Stimulated activated CD4-positive, alpha-beta T cell treated with anti-CD3 and anti-CD28 coated beads, TNF-alpha, amount 100 ng/mL, for 1 hour (primary cell): ENCODE measurements around the gene AGPAT4.

Experiments
- DNase-seq, 3 donors: peaks; one replicate each; pipeline ENCODE4 v3.0.0-alpha.2; 2020; ENCODE audit warnings: low read depth in 3 of 3, low spot score in 1 of 3

The AGPAT4 gene

GRCh38 chr6:161256407-161256806 lies 17.5 kb downstream of the AGPAT4 start:
- no peak for DNase-seq

GRCh38 chr6:161255518-161255917 lies 18.3 kb downstream of the AGPAT4 start:
- no peak for DNase-seq

GRCh38 chr6:161254464-161255253 lies 19.2 kb downstream of the AGPAT4 start:
- DNase-seq, result no peak

- no peak for DNase-seq
Observed at GRCh38 chr6:161254126-161254463, 19.8 kb downstream of the AGPAT4 start.

- no peak for DNase-seq
Observed at GRCh38 chr6:161251345-161251744, 22.5 kb downstream of the AGPAT4 start.

- no peak for DNase-seq
Observed at GRCh38 chr6:161249327-161249726, 24.5 kb downstream of the AGPAT4 start.

GRCh38 chr6:161246725-161247124 lies 27.1 kb downstream of the AGPAT4 start:
- DNase-seq, result no peak

GRCh38 chr6:161245363-161245762 lies 28.5 kb downstream of the AGPAT4 start:
- DNase-seq, result no peak

GRCh38 chr6:161244725-161245124 lies 29.1 kb downstream of the AGPAT4 start:
- DNase-seq, result no peak

GRCh38 chr6:161242779-161243693 lies 30.8 kb downstream of the AGPAT4 start:
- no peak for DNase-seq

- no peak for DNase-seq
Observed at GRCh38 chr6:161242113-161242512, 31.7 kb downstream of the AGPAT4 start.

- no peak for DNase-seq
Observed at GRCh38 chr6:161239001-161239400, 34.9 kb downstream of the AGPAT4 start.

- DNase-seq, result no peak
Observed at GRCh38 chr6:161238500-161238899, 35.4 kb downstream of the AGPAT4 start.

GRCh38 chr6:161238081-161238480 lies 35.8 kb downstream of the AGPAT4 start:
- no peak for DNase-seq

- no peak for DNase-seq
Observed at GRCh38 chr6:161237176-161237575, 36.7 kb downstream of the AGPAT4 start.

- no peak for DNase-seq
Observed at GRCh38 chr6:161235776-161236633, 37.9 kb downstream of the AGPAT4 start.

- no peak for DNase-seq
Observed at GRCh38 chr6:161233986-161234661, 39.7 kb downstream of the AGPAT4 start.

GRCh38 chr6:161232467-161232866 lies 41.4 kb downstream of the AGPAT4 start:
- no peak for DNase-seq

GRCh38 chr6:161232010-161232409 lies 41.9 kb downstream of the AGPAT4 start:
- DNase-seq, result no peak

- DNase-seq, result no peak
Observed at GRCh38 chr6:161230339-161230738, 43.5 kb downstream of the AGPAT4 start.
